PC-3 (cell line): ENCODE results near the gene GRK6.

Experiments
- EZH2 ChIP-seq: fragments of 300-600 bp; sonication (generic); IDR thresholded peaks from one replicate; pipeline ENCODE4 v1.6.1; 2017; ENCODE audit warnings: antibody characterized with exemption, mild to moderate bottlenecking, low read length; ENCODE audit not compliant: unreplicated experiment
- EZH2phosphoT487 ChIP-seq: fragments of 300-600 bp; sonication (generic); IDR thresholded peaks from 2 replicates; pipeline ENCODE4 v1.6.1; 2018; ENCODE audit warnings: mild to moderate bottlenecking, antibody characterized with exemption, low read length, borderline replicate concordance
- TF ChIP-seq, protein P1 (sequence below): fragments of 300-600 bp; sonication (generic); conservative IDR thresholded peaks from 2 replicates; pipeline ENCODE4 v1.5.1; 2017; ENCODE audit warnings: antibody characterized with exemption, low read depth, mild to moderate bottlenecking, low read length

DNA sequence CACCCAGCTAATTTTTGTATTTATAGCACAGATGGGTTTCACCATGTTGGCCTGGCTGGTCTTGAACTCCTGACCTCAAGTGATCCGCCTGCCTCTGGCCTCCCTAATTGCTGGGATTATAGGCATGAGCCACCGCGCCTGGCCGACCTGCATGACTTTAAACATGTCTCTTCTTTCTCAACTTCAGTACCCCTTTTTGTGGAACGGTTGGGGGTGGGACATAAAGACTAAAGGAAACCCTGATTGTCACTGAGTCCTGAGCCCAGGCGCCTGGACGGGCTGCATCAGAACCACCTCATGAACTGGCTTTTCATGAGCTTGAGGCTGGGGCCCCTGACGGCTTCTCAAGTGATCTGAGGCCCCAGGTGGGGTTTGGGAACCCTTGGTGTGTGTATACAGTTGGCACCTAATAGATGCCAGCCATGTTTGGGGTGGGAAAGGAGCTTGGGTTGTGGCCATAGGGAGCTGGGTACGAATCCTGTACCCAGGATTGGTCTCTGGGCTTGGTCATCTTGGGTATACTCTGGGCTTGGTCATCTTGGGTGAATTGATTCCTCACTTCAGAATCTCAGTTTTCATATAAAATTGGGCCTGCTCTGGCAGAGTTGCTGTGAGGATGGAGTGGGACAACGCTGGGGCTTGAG lies 2.2 kb downstream of the GRK6 start:
- TF ChIP-seq, protein P1, sequence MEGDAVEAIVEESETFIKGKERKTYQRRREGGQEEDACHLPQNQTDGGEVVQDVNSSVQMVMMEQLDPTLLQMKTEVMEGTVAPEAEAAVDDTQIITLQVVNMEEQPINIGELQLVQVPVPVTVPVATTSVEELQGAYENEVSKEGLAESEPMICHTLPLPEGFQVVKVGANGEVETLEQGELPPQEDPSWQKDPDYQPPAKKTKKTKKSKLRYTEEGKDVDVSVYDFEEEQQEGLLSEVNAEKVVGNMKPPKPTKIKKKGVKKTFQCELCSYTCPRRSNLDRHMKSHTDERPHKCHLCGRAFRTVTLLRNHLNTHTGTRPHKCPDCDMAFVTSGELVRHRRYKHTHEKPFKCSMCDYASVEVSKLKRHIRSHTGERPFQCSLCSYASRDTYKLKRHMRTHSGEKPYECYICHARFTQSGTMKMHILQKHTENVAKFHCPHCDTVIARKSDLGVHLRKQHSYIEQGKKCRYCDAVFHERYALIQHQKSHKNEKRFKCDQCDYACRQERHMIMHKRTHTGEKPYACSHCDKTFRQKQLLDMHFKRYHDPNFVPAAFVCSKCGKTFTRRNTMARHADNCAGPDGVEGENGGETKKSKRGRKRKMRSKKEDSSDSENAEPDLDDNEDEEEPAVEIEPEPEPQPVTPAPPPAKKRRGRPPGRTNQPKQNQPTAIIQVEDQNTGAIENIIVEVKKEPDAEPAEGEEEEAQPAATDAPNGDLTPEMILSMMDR, result no peak
- no peak for TF ChIP-seq EZH2phosphoT487
- TF ChIP-seq EZH2, result no peak
